Subcutaneous adipose tissue (tissue), 4 donors: ENCODE data around the gene RHOB. TPM values are rescaled to one million over a fixed set of nuclear protein-coding genes. Genes with fewer than 3 reads are reported as not detected.

Experiments
- total RNA-seq, 4 donors: library from RNA; depleted of rRNA; stranded (reverse); fragments of >200 nt; gene quantifications; one replicate each; pipeline ENCODE4 v1.1.0, GENCODE V29; 2016
- TF ChIP-seq, protein P1 (sequence below): fragments of 450-650 bp; IDR thresholded peaks from one replicate; pipeline ENCODE4 v1.5.1; 2016; ENCODE audit warnings: low read depth, mild to moderate bottlenecking, control low read depth, antibody characterized with exemption, moderate library complexity

RHOB gene
- total RNA-seq, 4 donors from 2014 or later: 435 to 1,054 (median 650) TPM

GRCh38 chr2:20487392-20488174 is 40.7 kb downstream of the RHOB start:
- TF ChIP-seq, protein P1, sequence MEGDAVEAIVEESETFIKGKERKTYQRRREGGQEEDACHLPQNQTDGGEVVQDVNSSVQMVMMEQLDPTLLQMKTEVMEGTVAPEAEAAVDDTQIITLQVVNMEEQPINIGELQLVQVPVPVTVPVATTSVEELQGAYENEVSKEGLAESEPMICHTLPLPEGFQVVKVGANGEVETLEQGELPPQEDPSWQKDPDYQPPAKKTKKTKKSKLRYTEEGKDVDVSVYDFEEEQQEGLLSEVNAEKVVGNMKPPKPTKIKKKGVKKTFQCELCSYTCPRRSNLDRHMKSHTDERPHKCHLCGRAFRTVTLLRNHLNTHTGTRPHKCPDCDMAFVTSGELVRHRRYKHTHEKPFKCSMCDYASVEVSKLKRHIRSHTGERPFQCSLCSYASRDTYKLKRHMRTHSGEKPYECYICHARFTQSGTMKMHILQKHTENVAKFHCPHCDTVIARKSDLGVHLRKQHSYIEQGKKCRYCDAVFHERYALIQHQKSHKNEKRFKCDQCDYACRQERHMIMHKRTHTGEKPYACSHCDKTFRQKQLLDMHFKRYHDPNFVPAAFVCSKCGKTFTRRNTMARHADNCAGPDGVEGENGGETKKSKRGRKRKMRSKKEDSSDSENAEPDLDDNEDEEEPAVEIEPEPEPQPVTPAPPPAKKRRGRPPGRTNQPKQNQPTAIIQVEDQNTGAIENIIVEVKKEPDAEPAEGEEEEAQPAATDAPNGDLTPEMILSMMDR: no peak

GRCh38 chr2:20488201-20488641 is 41.3 kb downstream of the RHOB start:
- TF ChIP-seq, protein P1: no peak

- TF ChIP-seq, protein P1: no peak
Measured at GRCh38 chr2:20488782-20489181, 41.9 kb downstream of the RHOB start.

DNA sequence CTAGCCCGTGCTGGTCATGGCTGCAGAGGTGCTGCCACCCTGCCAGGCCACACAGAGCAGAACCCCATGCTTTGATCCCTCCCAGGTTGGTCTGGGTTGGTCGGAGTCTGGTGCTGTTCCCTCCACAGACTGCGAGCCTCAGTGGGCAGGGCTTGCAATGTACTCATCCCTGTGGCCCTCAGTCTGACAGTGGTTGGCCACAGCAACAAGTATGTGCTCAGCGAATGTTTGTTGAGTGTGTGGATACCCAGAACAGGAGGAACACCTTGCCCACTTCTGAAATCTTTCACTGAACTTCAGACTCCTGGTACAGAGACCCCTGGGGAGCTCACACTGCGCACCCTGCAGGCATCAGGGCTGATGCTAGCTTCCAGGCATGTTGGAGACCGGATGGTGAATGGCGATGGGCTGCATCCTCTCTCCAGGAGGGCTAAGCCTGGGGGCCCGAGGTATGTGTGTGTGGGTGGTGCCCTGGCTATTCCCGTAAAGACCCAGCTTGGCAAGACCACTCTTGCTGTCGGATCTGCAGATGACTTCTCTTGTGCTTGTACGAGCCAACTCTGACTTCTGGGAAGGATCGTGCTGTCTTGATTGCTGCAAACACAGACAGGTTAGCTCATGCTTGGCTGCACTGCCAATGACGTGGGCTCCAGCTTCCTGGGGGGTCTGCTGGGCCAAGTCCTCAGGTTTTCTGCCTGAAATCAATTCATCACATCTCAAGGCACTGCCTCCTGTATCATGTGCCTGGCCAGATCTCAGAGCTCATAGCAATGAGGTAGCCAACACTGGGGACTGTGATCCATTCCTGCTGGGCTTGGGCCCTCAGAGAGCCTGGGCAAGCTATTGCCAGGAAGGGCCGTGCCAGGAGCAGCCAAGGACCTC is 43.7 kb downstream of the RHOB start:
- TF ChIP-seq, protein P1: no peak

GRCh38 chr2:20491739-20492531 is 45.1 kb downstream of the RHOB start:
- TF ChIP-seq, protein P1: no peak

- TF ChIP-seq, protein P1: no peak
Measured at GRCh38 chr2:20494241-20494640, 47.4 kb downstream of the RHOB start.
